H1 (cell line): ENCODE measurements around the gene LAMP5. TPM values are rescaled to one million over a fixed set of nuclear protein-coding genes. Genes with fewer than 3 reads are reported as not detected.

ENCODE experiments used
- CTCF ChIA-PET: fragments of 300-600 bp; sonication (Branson Sonifier 250); formaldehyde crosslinking; loops from one replicate; lab custom pipeline; 2021; ENCODE audit not compliant: partially characterized antibody; lab: Charles Lee
- POLR2A ChIA-PET: fragments of 300-600 bp; sonication (Branson Sonifier 250); formaldehyde crosslinking; loops from one replicate; lab custom pipeline; 2021; ENCODE audit warnings: inconsistent platforms; ENCODE audit not compliant: partially characterized antibody; lab: Charles Lee
- DNase-seq, 2 experiments: peaks; one replicate each; pipeline versions ENCODE4 v3.0.0 to v3.0.0-alpha.2; 2010 to 2022; ENCODE audit warnings: low spot score in 2 of 2, low read depth in 1 of 2, mixed read lengths in 1 of 2
- FAIRE-seq: peaks from 2 replicates; lab custom pipeline; 2011; peaks lifted over from hg19 to GRCh38; lab: Jason Lieb, UNC
- H2AFZ ChIP-seq: 2 replicates; pipeline ENCODE4 v1.8.1; 2012; ENCODE audit warnings: low read length, inconsistent platforms
- H2AK5ac ChIP-seq: 2 replicates; pipeline ENCODE4 v1.6.1; 2013; ENCODE audit warnings: low read depth, low read length
- H2BK120ac ChIP-seq: replicated peaks from 2 replicates; pipeline ENCODE3; 2013; ENCODE audit warnings: low read depth, low read length, inconsistent platforms
- H2BK12ac ChIP-seq: 2 replicates; pipeline ENCODE4 v1.6.1; 2013; ENCODE audit warnings: low read depth, low read length
- H2BK15ac ChIP-seq: 2 replicates; pipeline ENCODE4 v1.6.1; 2013; ENCODE audit warnings: low read length
- H2BK20ac ChIP-seq: 2 replicates; pipeline ENCODE4 v1.6.1; 2013; ENCODE audit warnings: low read length
- H2BK5ac ChIP-seq: 2 replicates; pipeline ENCODE4 v1.6.1; 2013; ENCODE audit warnings: low read depth, low read length
- H3K14ac ChIP-seq: 2 replicates; pipeline ENCODE4 v1.6.1; 2013; ENCODE audit warnings: inconsistent platforms; ENCODE audit not compliant: insufficient read length
- H3K18ac ChIP-seq: 2 replicates; pipeline ENCODE4 v1.6.1; 2013; ENCODE audit warnings: low read length; ENCODE audit errors: extremely low read depth
- H3K23ac ChIP-seq: 2 replicates; pipeline ENCODE4 v1.6.1; 2013; ENCODE audit warnings: inconsistent platforms; ENCODE audit not compliant: insufficient read length
- H3K23me2 ChIP-seq: 2 replicates; pipeline ENCODE4 v1.6.1; 2013; ENCODE audit warnings: low read depth, low read length
- H3K27ac ChIP-seq: 2 replicates; pipeline ENCODE4 v1.6.1; 2011; ENCODE audit warnings: low read depth, low read length, inconsistent platforms
- H3K27me3 ChIP-seq, 4 experiments: replicated peaks in 1 of 4; 1 replicate in 1 of 4; 2 replicates in 3 of 4; pipeline versions ENCODE4 v1.6.1 to v1.8.1; 2011 to 2013; ENCODE audit warnings: low read length in 3 of 4, mild to moderate bottlenecking in 3 of 4, inconsistent platforms in 2 of 4, mixed read lengths in 2 of 4, moderate library complexity in 1 of 4; ENCODE audit not compliant: control insufficient read depth in 3 of 4, insufficient read depth in 3 of 4; ENCODE audit errors: extremely low read depth in 1 of 4
- H3K36me3 ChIP-seq, 4 experiments: 2 replicates each; pipeline versions ENCODE4 v1.6.1 to v1.8.1; 2011 to 2013; ENCODE audit warnings: mild to moderate bottlenecking in 4 of 4, low read length in 3 of 4, moderate library complexity in 2 of 4, control low read depth in 1 of 4, inconsistent platforms in 1 of 4; ENCODE audit not compliant: insufficient read depth in 4 of 4, control insufficient read depth in 2 of 4
- H3K4ac ChIP-seq: replicated peaks from 2 replicates; pipeline ENCODE3; 2013; ENCODE audit warnings: low read length, low read depth, mixed read lengths, inconsistent platforms; ENCODE audit not compliant: insufficient read length
- H3K4me1 ChIP-seq, 4 experiments: replicated peaks in 1 of 4; 1 replicate in 1 of 4; 2 replicates in 3 of 4; pipeline versions ENCODE4 v1.6.1 to v1.8.1; 2011 to 2013; ENCODE audit warnings: low read length in 3 of 4, inconsistent platforms in 2 of 4, mixed read lengths in 1 of 4; ENCODE audit not compliant: insufficient read depth in 4 of 4, control insufficient read depth in 3 of 4
- H3K4me2 ChIP-seq, 2 experiments: 2 replicates each; pipeline versions ENCODE4 v1.6.1 to v1.8.1; 2011 to 2013; ENCODE audit warnings: low read depth in 2 of 2, low read length in 2 of 2, control low read depth in 1 of 2, inconsistent platforms in 1 of 2, mild to moderate bottlenecking in 1 of 2; ENCODE audit not compliant: insufficient read depth in 1 of 2
- H3K4me3 ChIP-seq, 4 experiments: fragments of 200-600, 300-600 bp in 1 of 4; sonication (generic), shearing (Covaris generic), sonication (Bioruptor Twin) in 1 of 4; 2 replicates each; pipeline versions ENCODE4 v1.5.1 to v1.8.1; 2011 to 2016; ENCODE audit warnings: low read length in 4 of 4, low read depth in 3 of 4, control low read depth in 2 of 4, inconsistent platforms in 2 of 4, mild to moderate bottlenecking in 2 of 4, mixed read lengths in 1 of 4, moderate library complexity in 1 of 4; ENCODE audit not compliant: insufficient read depth in 2 of 4; ENCODE audit errors: extremely low read depth in 1 of 4
- H3K56ac ChIP-seq: replicated peaks from 2 replicates; pipeline ENCODE3; 2013; ENCODE audit warnings: low read depth, mild to moderate bottlenecking, mixed read lengths, low read length, inconsistent platforms; ENCODE audit not compliant: insufficient read length
- H3K79me1 ChIP-seq: 2 replicates; pipeline ENCODE4 v1.6.1; 2013; ENCODE audit warnings: low read depth, low read length, control low read depth
- H3K79me2 ChIP-seq, 2 experiments: 2 replicates each; pipeline versions ENCODE4 v1.6.1 to v1.8.1; 2012 to 2013; ENCODE audit warnings: low read length in 2 of 2, mild to moderate bottlenecking in 2 of 2, inconsistent platforms in 1 of 2; ENCODE audit not compliant: insufficient read depth in 2 of 2, control insufficient read depth in 1 of 2
- H3K9ac ChIP-seq, 4 experiments: replicated peaks in 1 of 4; 1 replicate in 1 of 4; 2 replicates in 3 of 4; pipeline versions ENCODE4 v1.6.1 to v1.8.1; 2011 to 2013; ENCODE audit warnings: low read depth in 3 of 4, low read length in 3 of 4, control low read depth in 2 of 4, mild to moderate bottlenecking in 2 of 4, moderate library complexity in 2 of 4, inconsistent platforms in 1 of 4; ENCODE audit errors: extremely low read depth in 1 of 4
- H3K9me3 ChIP-seq, 2 experiments: 2 replicates each; pipeline versions ENCODE4 v1.6.1 to v1.8.1; 2012 to 2013; ENCODE audit warnings: mild to moderate bottlenecking in 2 of 2, moderate library complexity in 2 of 2, control low read depth in 1 of 2, inconsistent platforms in 1 of 2, low read depth in 1 of 2, low read length in 1 of 2, mixed read lengths in 1 of 2; ENCODE audit not compliant: insufficient read depth in 2 of 2
- H4K20me1 ChIP-seq, 2 experiments: replicated peaks in 1 of 2; 2 replicates each; pipeline versions ENCODE3 to v1.8.1; 2011 to 2013; ENCODE audit warnings: inconsistent platforms in 2 of 2, low read length in 2 of 2, mild to moderate bottlenecking in 1 of 2; ENCODE audit not compliant: insufficient read depth in 2 of 2, control insufficient read depth in 1 of 2
- H4K5ac ChIP-seq: 2 replicates; pipeline ENCODE4 v1.6.1; 2013; ENCODE audit warnings: low read length, low read depth, mixed read lengths, inconsistent platforms; ENCODE audit not compliant: insufficient read length
- H4K8ac ChIP-seq: 2 replicates; pipeline ENCODE4 v1.8.0; 2013; ENCODE audit warnings: mild to moderate bottlenecking, moderate library complexity, low read length, inconsistent platforms; ENCODE audit not compliant: insufficient read depth; ENCODE audit errors: extremely low read depth
- H4K91ac ChIP-seq: replicated peaks from 2 replicates; pipeline ENCODE3; 2013; ENCODE audit warnings: low read length, mixed read lengths, inconsistent platforms; ENCODE audit not compliant: insufficient read length
- BRCA1 ChIP-seq: IDR thresholded peaks from 2 replicates; pipeline ENCODE4 v1.6.1; 2012; ENCODE audit warnings: low read depth, low read length, improper control_type of control experiment
- CREB1 ChIP-seq: IDR thresholded peaks from 2 replicates; pipeline ENCODE4 v1.6.1; 2012; ENCODE audit warnings: inconsistent platforms
- JUN ChIP-seq: IDR thresholded peaks from 2 replicates; pipeline ENCODE4 v1.6.1; 2011; ENCODE audit warnings: low read depth, mild to moderate bottlenecking, improper control_type of control experiment, low read length
- KDM4A ChIP-seq: IDR thresholded peaks from one replicate; pipeline ENCODE4 v1.7.1; 2012; ENCODE audit warnings: low read depth, mild to moderate bottlenecking, moderate library complexity, low read length, inconsistent platforms; ENCODE audit not compliant: severe bottlenecking
- KDM5A ChIP-seq: fragments of 200-600 bp; IDR thresholded peaks from 2 replicates; pipeline ENCODE4 v1.7.1; 2012; ENCODE audit warnings: mild to moderate bottlenecking, low read length, inconsistent platforms, mixed read lengths
- NRF1 ChIP-seq: IDR thresholded peaks from 2 replicates; pipeline ENCODE4 v1.6.1; 2011; ENCODE audit warnings: mild to moderate bottlenecking, low read depth, low read length, improper control_type of control experiment
- PHF8 ChIP-seq: fragments of 200-600 bp; sonication (generic); conservative IDR thresholded peaks from 2 replicates; pipeline ENCODE4 v1.7.1; 2012; ENCODE audit warnings: low read depth, mild to moderate bottlenecking, inconsistent platforms, low read length, moderate library complexity
- POLR2AphosphoS5 ChIP-seq: IDR thresholded peaks from 2 replicates; pipeline ENCODE4 v1.6.1; 2011; ENCODE audit warnings: low read depth, low read length
- RBBP5 ChIP-seq: IDR thresholded peaks from 2 replicates; pipeline ENCODE4 v1.7.1; 2012; ENCODE audit warnings: low read depth, mild to moderate bottlenecking, inconsistent platforms, low read length, moderate library complexity, borderline replicate concordance
- SAP30 ChIP-seq: fragments of 300-600 bp; sonication (generic); IDR thresholded peaks from 2 replicates; pipeline ENCODE4 v1.7.1; 2012; ENCODE audit warnings: low read length, moderate library complexity, mild to moderate bottlenecking, inconsistent platforms; ENCODE audit not compliant: insufficient read depth, insufficient replicate concordance
- TBP ChIP-seq: IDR thresholded peaks from 2 replicates; pipeline ENCODE4 v1.6.1; 2011; ENCODE audit warnings: low read depth, low read length, improper control_type of control experiment
- WGBS, 2 experiments: shearing (Covaris generic) in 1 of 2; methylation state at CpG; one replicate each; pipeline versions ENCODE4 v1.1.6 to v1.1.7; 2013 to 2015; ENCODE audit warnings: low lambda C conversion rate in 2 of 2, mixed read lengths in 2 of 2, inconsistent platforms in 1 of 2, low coverage in 1 of 2, missing lambda C conversion rate in 1 of 2; ENCODE audit not compliant: insufficient replicate concordance in 2 of 2, insufficient coverage in 1 of 2, insufficient read length in 1 of 2; ENCODE audit errors: extremely low coverage in 1 of 2, missing lambda C conversion rate in 1 of 2; 5-methylcytosine and 5-hydroxymethylcytosine counted together
- polyA plus RNA-seq, 7 experiments: library from polyadenylated mRNA; depleted of rRNA in 3 of 7; stranded (reverse) in 5 of 7; unstranded in 2 of 7; fragments of >200 nt in 5 of 7; fragments of 200-250 nt in 2 of 7; gene quantifications; 1 replicate in 5 of 7; 2 replicates in 1 of 7; 4 replicates in 1 of 7; pipeline versions ENCODE4 v1.2.1 to v1.2.3, GENCODE V29; 2011 to 2013; ENCODE audit warnings: missing spikeins in 2 of 7, mixed read lengths in 2 of 7
- total RNA-seq: library from RNA; stranded (reverse); fragmentation: NEBNext Ultra II Directional; extraction: Animal tissue kit (Norgen Biotek cat#: 25700); gene quantifications from 2 replicates; pipeline ENCODE4 v1.2.1, GENCODE V29; 2021
- TF ChIP-seq, protein P1 (sequence below), 3 experiments: IDR thresholded peaks; 1 replicate in 2 of 3; 2 replicates in 1 of 3; pipeline versions ENCODE4 v1.5.1 to v1.6.1; 2011; ENCODE audit warnings: low read length in 3 of 3, mild to moderate bottlenecking in 3 of 3, inconsistent platforms in 2 of 3, low read depth in 1 of 3, moderate library complexity in 1 of 3; ENCODE audit not compliant: insufficient read depth in 1 of 3; ENCODE audit errors: control extremely low read depth in 1 of 3

The LAMP5 gene
- total and polyA plus RNA-seq, 2 of the 8 experiments (the other 6 are each of a cell fraction or from before 2014, with no cell fraction given) = 0.22 to 1.9 TPM

DNA sequence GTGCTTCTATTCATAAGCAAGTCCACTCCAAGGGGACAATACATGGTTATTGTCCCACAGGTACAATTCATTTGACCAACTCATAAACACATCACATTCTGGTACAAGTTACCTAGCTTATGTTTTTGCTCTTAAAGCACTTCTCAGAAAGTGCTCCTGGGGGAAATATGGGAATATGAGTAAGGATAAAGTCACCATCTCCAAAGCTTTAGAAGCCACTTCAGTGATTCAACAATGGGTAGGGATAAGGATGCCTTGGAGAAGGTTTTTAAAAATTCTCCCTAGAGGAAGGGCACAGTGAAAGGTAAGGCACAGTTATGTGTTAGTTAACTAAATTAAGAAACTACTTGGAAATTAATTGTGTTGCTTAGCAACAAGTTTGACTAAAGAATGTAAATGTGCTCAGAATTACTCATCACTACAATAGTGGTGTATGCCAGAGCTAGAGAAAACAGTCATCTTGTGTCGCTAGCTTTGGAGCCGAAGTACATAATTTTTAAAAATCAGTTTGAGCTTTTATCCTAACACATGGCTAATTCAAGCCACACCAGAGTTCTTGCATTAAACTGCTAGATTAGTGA is 39.5 kb upstream of the LAMP5 start:
- FAIRE-seq (no peak), DNase-seq (no peak)
- H3K27ac ChIP-seq = no peak overlapping the region
- ChIA-PET CTCF (interaction anchor here (0.5 to 3.9 kb wide), 9 partner anchors 7 to 142 kb away, joined by 3 to 24 read pairs (median 4); no protein-coding TSS in a partner anchor), POLR2A (no interaction called here)
- H3K18ac ChIP-seq = no peak overlapping the region
- no peak overlapping the region for H2BK20ac ChIP-seq
- no peak overlapping the region for H2BK12ac ChIP-seq
- no peaks in the 10 kb centered on the region for H3K9me3 ChIP-seq
- no peaks in the 10 kb centered on the region for H3K23me2 ChIP-seq
- H4K20me1 ChIP-seq = no peaks in the 10 kb centered on the region
- H4K5ac ChIP-seq = no peak overlapping the region
- H3K56ac ChIP-seq = no peak overlapping the region
- H3K4me2 ChIP-seq = no peak overlapping the region
- no peak overlapping the region for H3K23ac ChIP-seq
- no peak overlapping the region for H2AFZ ChIP-seq
- H2BK5ac ChIP-seq = no peak overlapping the region
- no peaks in the 10 kb centered on the region for H3K4me1 ChIP-seq
- no peaks in the 10 kb centered on the region for H3K79me1 ChIP-seq
- H3K4me3 ChIP-seq = no peak overlapping the region
- no peak overlapping the region for H2BK15ac ChIP-seq
- no peaks in the 10 kb centered on the region for H3K36me3 ChIP-seq
- no peak overlapping the region for H4K91ac ChIP-seq
- no peak overlapping the region for H3K14ac ChIP-seq
- no peak overlapping the region for H3K9ac ChIP-seq
- 93% methylated on average over 2 of the region's 2 CpGs; no CpG with 5 or more reads in 1 of the 2 experiments for WGBS, 2 experiments
- no peaks in the 10 kb centered on the region for H3K79me2 ChIP-seq
- H3K4ac ChIP-seq = no peak overlapping the region
- no peak overlapping the region for H4K8ac ChIP-seq
- no peak overlapping the region for H2BK120ac ChIP-seq
- no peaks in the 10 kb centered on the region for H3K27me3 ChIP-seq
- H2AK5ac ChIP-seq = no peak overlapping the region
- no peak for TF ChIP-seq NRF1
- TF ChIP-seq POLR2AphosphoS5 = no peak
- TF ChIP-seq RBBP5 = no peak
- TF ChIP-seq KDM5A = no peak
- TF ChIP-seq, protein P1, sequence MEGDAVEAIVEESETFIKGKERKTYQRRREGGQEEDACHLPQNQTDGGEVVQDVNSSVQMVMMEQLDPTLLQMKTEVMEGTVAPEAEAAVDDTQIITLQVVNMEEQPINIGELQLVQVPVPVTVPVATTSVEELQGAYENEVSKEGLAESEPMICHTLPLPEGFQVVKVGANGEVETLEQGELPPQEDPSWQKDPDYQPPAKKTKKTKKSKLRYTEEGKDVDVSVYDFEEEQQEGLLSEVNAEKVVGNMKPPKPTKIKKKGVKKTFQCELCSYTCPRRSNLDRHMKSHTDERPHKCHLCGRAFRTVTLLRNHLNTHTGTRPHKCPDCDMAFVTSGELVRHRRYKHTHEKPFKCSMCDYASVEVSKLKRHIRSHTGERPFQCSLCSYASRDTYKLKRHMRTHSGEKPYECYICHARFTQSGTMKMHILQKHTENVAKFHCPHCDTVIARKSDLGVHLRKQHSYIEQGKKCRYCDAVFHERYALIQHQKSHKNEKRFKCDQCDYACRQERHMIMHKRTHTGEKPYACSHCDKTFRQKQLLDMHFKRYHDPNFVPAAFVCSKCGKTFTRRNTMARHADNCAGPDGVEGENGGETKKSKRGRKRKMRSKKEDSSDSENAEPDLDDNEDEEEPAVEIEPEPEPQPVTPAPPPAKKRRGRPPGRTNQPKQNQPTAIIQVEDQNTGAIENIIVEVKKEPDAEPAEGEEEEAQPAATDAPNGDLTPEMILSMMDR (IDR thresholded peaks at IDR 0.05; ENCODE audit: control extremely low read depth in 1 of 3, insufficient read depth in 1 of 3, low read depth in 1 of 3, low read length in 3 of 3) = no peak
- no peak for TF ChIP-seq CREB1
- TF ChIP-seq SAP30 = no peak
- TF ChIP-seq TBP = no peak
- TF ChIP-seq JUN = no peak
- TF ChIP-seq KDM4A = no peak
- no peak for TF ChIP-seq BRCA1
- no peak for TF ChIP-seq PHF8
